Uterus (tissue), 4 donors: ENCODE data around the gene REELD1. TPM values are rescaled to one million over a fixed set of nuclear protein-coding genes. Genes with fewer than 3 reads are reported as not detected.

Experiments
- DNase-seq, 2 donors: peaks; one replicate each; pipeline ENCODE4 v3.0.0-alpha.2; 2019 to 2020
- H3K27ac ChIP-seq, 2 donors: fragments of 200-600 bp; sonication (generic); 1 replicate in 1 of 2; 2 replicates in 1 of 2; pipeline ENCODE4 v1.5.1; 2016 to 2018
- H3K27me3 ChIP-seq, 2 donors: fragments of 200-600 bp; sonication (generic); one replicate each; pipeline ENCODE4 v1.5.1; 2018 to 2019; ENCODE audit warnings: control low read depth in 1 of 2
- H3K36me3 ChIP-seq, 2 donors: fragments of 200-600 bp; sonication (generic); one replicate each; pipeline ENCODE4 v1.5.1; 2019; ENCODE audit warnings: control low read depth in 1 of 2
- H3K4me1 ChIP-seq, 2 donors: fragments of 200-600 bp; sonication (generic); one replicate each; pipeline ENCODE4 v1.5.1; 2018 to 2019; ENCODE audit warnings: control low read depth in 1 of 2
- H3K4me3 ChIP-seq, 2 donors: fragments of 200-600 bp; sonication (generic); 1 replicate in 1 of 2; 2 replicates in 1 of 2; pipeline ENCODE4 v1.5.1; 2018 to 2019; ENCODE audit warnings: mild to moderate bottlenecking in 1 of 2
- H3K9me3 ChIP-seq, 2 donors: fragments of 200-600 bp; sonication (generic); one replicate each; pipeline ENCODE4 v1.5.1; 2019; ENCODE audit warnings: control low read depth in 1 of 2
- CTCF ChIP-seq, 4 experiments: fragments of 200-600 bp in 2 of 4; fragments of 450-650 bp in 2 of 4; sonication (generic) in 2 of 4; IDR thresholded peaks; one replicate each; pipeline ENCODE4 v1.5.1; 2016 to 2019; ENCODE audit warnings: antibody characterized with exemption in 4 of 4, mild to moderate bottlenecking in 2 of 4, moderate library complexity in 1 of 4
- POLR2A ChIP-seq, 2 donors: fragments of 450-650 bp; IDR thresholded peaks; one replicate each; pipeline ENCODE4 v1.6.1; 2016; ENCODE audit warnings: antibody characterized with exemption in 2 of 2, mild to moderate bottlenecking in 1 of 2, moderate library complexity in 1 of 2
- intact Hi-C: fragments of 100-400 bp; cut with DNase I; formaldehyde crosslinking; loops from one replicate; pipeline ENCODE4 v1.15.1; 2023; ENCODE audit warnings: low total_unique reads
- total RNA-seq, 4 donors: library from RNA; depleted of rRNA in 3 of 4; stranded (reverse); fragments of >200 nt in 3 of 4; gene quantifications; one replicate each; pipeline versions ENCODE4 v1.1.0 to v1.2.4, GENCODE V29; 2014 to 2023
- donor health status: DM: yes; HTN: yes; CAD: no.

REELD1 gene
- total RNA-seq, 4 donors from 2014 or later = 1.4 TPM; not detected in 3

GRCh38 chr4:146256328-146256727, 42.0 kb downstream of the REELD1 start:
- no peaks in the 10 kb centered on the region for H3K9me3 ChIP-seq
- TF ChIP-seq CTCF (IDR thresholded peaks at IDR 0.05) (no peak), POLR2A (IDR thresholded peaks at IDR 0.05) (no peak)
- no peak for DNase-seq
- H3K27me3 ChIP-seq = no peaks in the 10 kb centered on the region
- H3K4me1 ChIP-seq = no peaks in the 10 kb centered on the region
- H3K4me3 ChIP-seq = no peak overlapping the region
- no peak overlapping the region for H3K27ac ChIP-seq
- intact Hi-C loops = no loop called here
- H3K36me3 ChIP-seq = no peaks in the 10 kb centered on the region

- H3K36me3 ChIP-seq = no peaks in the 10 kb centered on the region
- TF ChIP-seq CTCF (IDR thresholded peaks at IDR 0.05) (no peak), POLR2A (IDR thresholded peaks at IDR 0.05) (no peak)
- H3K4me3 ChIP-seq = no peak overlapping the region
- H3K27ac ChIP-seq = no peak overlapping the region
- no peaks in the 10 kb centered on the region for H3K4me1 ChIP-seq
- intact Hi-C loops = no loop called here
- H3K9me3 ChIP-seq = no peaks in the 10 kb centered on the region
- DNase-seq = no peak
- H3K27me3 ChIP-seq = no peaks in the 10 kb centered on the region
Observed at GRCh38 chr4:146257511-146257910, 43.2 kb downstream of the REELD1 start.

- H3K4me3 ChIP-seq = no peak overlapping the region
- intact Hi-C loops = no loop called here
- no peaks in the 10 kb centered on the region for H3K27me3 ChIP-seq
- no peaks in the 10 kb centered on the region for H3K9me3 ChIP-seq
- no peak overlapping the region for H3K27ac ChIP-seq
- DNase-seq = no peak
- no peaks in the 10 kb centered on the region for H3K4me1 ChIP-seq
- no peaks in the 10 kb centered on the region for H3K36me3 ChIP-seq
- TF ChIP-seq POLR2A (IDR thresholded peaks at IDR 0.05) (no peak), CTCF (IDR thresholded peaks at IDR 0.05) (no peak)
Observed at GRCh38 chr4:146260521-146260920, 46.2 kb downstream of the REELD1 start.

- no peak overlapping the region for H3K4me3 ChIP-seq
- TF ChIP-seq POLR2A (IDR thresholded peaks at IDR 0.05) = no peak
- no peak for TF ChIP-seq CTCF (IDR thresholded peaks at IDR 0.05)
- H3K36me3 ChIP-seq = no peaks in the 10 kb centered on the region
- no peaks in the 10 kb centered on the region for H3K27me3 ChIP-seq
- H3K27ac ChIP-seq = no peak overlapping the region
- DNase-seq = no peak
- intact Hi-C loops = no loop called here
- no peaks in the 10 kb centered on the region for H3K9me3 ChIP-seq
- no peaks in the 10 kb centered on the region for H3K4me1 ChIP-seq
Observed at GRCh38 chr4:146261041-146261440, 46.7 kb downstream of the REELD1 start.

- Histone ChIP-seq H3K36me3 (no peaks in the 10 kb centered on the region), H3K9me3 (no peaks in the 10 kb centered on the region), H3K4me1 (no peaks in the 10 kb centered on the region), H3K27ac (no peak overlapping the region), H3K4me3 (no peak overlapping the region), H3K27me3 (no peaks in the 10 kb centered on the region)
- DNase-seq = no peak
- TF ChIP-seq POLR2A (IDR thresholded peaks at IDR 0.05) (no peak), CTCF (IDR thresholded peaks at IDR 0.05) (no peak)
- intact Hi-C loops = no loop called here
Observed at GRCh38 chr4:146263793-146264192, 49.5 kb downstream of the REELD1 start.
